K562 (cell line): Measurements from ENCODE around the gene SBF1. TPM values are rescaled to one million over a fixed set of nuclear protein-coding genes. Genes with fewer than 3 reads are reported as not detected.
A peak's percentile ranks its signal among the peaks of the same experiment; 100 is the strongest.
"Not testable (repeated sequence)": the region's sequence is repeated elsewhere in the genome, so short reads cannot be mapped to it uniquely, and the experiment has no call there.

Experiments
- ATAC-seq: fragments of 200-7000 bp; cut with Tn5 transposase; 3 replicates; pipeline ENCODE4 v1.9.1; 2020; ENCODE audit warnings: moderate library complexity
- BruUV-seq: library from RNA; stranded (reverse); fragments of 400-500 nt; replicated peaks from 2 replicates; lab custom pipeline; 2021; lab: Mats Ljungman, UMichigan
- CTCF ChIA-PET: fragments of 300-600 bp; formaldehyde crosslinking; extraction: SDS; loops from one replicate; lab custom pipeline; 2021; ENCODE audit warnings: low intra/inter-chr PET ratio; lab: Yijun Ruan, JAX
- POLR2A ChIA-PET: fragments of 300-600, 350-650 bp; sonication (Branson Sonifier 250); formaldehyde crosslinking; extraction: SDS; loops from one replicate; lab custom pipeline; 2021; ENCODE audit warnings: antibody characterized with exemption, inconsistent platforms; lab: Yijun Ruan, JAX
- DNase-seq, 4 experiments: peaks; one replicate each; pipeline versions ENCODE4 v3.0.0 to v3.0.0-alpha.2; 2011 to 2018; ENCODE audit warnings: low spot score in 3 of 4, mixed read lengths in 3 of 4; ENCODE audit errors: extremely low read depth in 1 of 4
- FAIRE-seq: peaks from 2 replicates; lab custom pipeline; 2011; peaks lifted over from hg19 to GRCh38; lab: Jason Lieb, UNC
- H2AFZ ChIP-seq: 2 replicates; pipeline ENCODE4 v1.6.0; 2011; ENCODE audit warnings: low read depth, low read length, control low read depth, inconsistent platforms
- H3K27ac ChIP-seq: fragments of 200-600 bp; 3 replicates; pipeline ENCODE4 v1.8.0; 2011; ENCODE audit warnings: low read depth, mild to moderate bottlenecking, control low read depth, inconsistent platforms, low read length, moderate library complexity, mixed read lengths; ENCODE audit errors: extremely low read depth
- H3K27me3 ChIP-seq, 2 experiments: fragments of 300-600 bp in 1 of 2; 2 replicates in 1 of 2; 3 replicates in 1 of 2; pipeline versions ENCODE4 v1.6.0 to v1.8.0; 2011; ENCODE audit warnings: inconsistent platforms in 2 of 2, low read length in 2 of 2, mild to moderate bottlenecking in 1 of 2, mixed read lengths in 1 of 2, moderate library complexity in 1 of 2; ENCODE audit not compliant: control insufficient read depth in 2 of 2, insufficient read depth in 2 of 2
- H3K36me3 ChIP-seq: fragments of 300-600 bp; 3 replicates; pipeline ENCODE4 v1.8.0; 2011; ENCODE audit warnings: mild to moderate bottlenecking, low read length, inconsistent platforms; ENCODE audit not compliant: control insufficient read depth, insufficient read depth
- H3K4me1 ChIP-seq, 2 experiments: fragments of 200-600 bp in 1 of 2; replicated peaks in 1 of 2; 2 replicates in 1 of 2; 3 replicates in 1 of 2; pipeline versions ENCODE4 v1.5.1 to v1.8.0; 2011; ENCODE audit warnings: inconsistent platforms in 2 of 2, low read length in 2 of 2, mild to moderate bottlenecking in 1 of 2, mixed read lengths in 1 of 2, moderate library complexity in 1 of 2; ENCODE audit not compliant: control insufficient read depth in 2 of 2, insufficient read depth in 2 of 2
- H3K4me2 ChIP-seq: 2 replicates; pipeline ENCODE4 v1.6.1; 2011; ENCODE audit warnings: low read length, control low read depth, inconsistent platforms, mixed read lengths; ENCODE audit not compliant: insufficient read depth
- H3K4me3 ChIP-seq: fragments of 200-600 bp; sonication (generic), shearing (Covaris generic); 2 replicates; pipeline ENCODE4 v1.5.1; 2016; ENCODE audit warnings: control low read depth, inconsistent platforms
- H3K79me2 ChIP-seq: fragments of 200-600 bp; 3 replicates; pipeline ENCODE4 v1.8.0; 2011; ENCODE audit warnings: low read length, inconsistent platforms; ENCODE audit not compliant: control insufficient read depth, insufficient read depth
- H3K9ac ChIP-seq, 2 experiments: 2 replicates each; pipeline versions ENCODE4 v1.6.0 to v1.6.1; 2011; ENCODE audit warnings: low read depth in 2 of 2, low read length in 2 of 2, control low read depth in 1 of 2, inconsistent platforms in 1 of 2, mild to moderate bottlenecking in 1 of 2, mixed read lengths in 1 of 2; ENCODE audit not compliant: insufficient read depth in 1 of 2
- H3K9me1 ChIP-seq: one replicate; pipeline ENCODE4 v1.6.0; 2011; ENCODE audit warnings: inconsistent platforms, mild to moderate bottlenecking, low read length, moderate library complexity; ENCODE audit not compliant: control insufficient read depth, insufficient read depth
- H3K9me3 ChIP-seq: replicated peaks from 2 replicates; pipeline ENCODE4 v1.5.1; 2011; ENCODE audit warnings: low read depth, low read length, inconsistent platforms; ENCODE audit not compliant: control insufficient read depth, insufficient read depth
- H4K20me1 ChIP-seq: replicated peaks from 2 replicates; pipeline ENCODE4 v1.6.1; 2011; ENCODE audit warnings: low read length, inconsistent platforms, mixed read lengths; ENCODE audit not compliant: control insufficient read depth, insufficient read depth
- CAMTA2 ChIP-seq: fragments of 250-450 bp; sonication (Bioruptor Pico); conservative IDR thresholded peaks from 2 replicates; pipeline ENCODE4 v1.5.1; 2022
- CREB5 ChIP-seq: fragments of 250-450 bp; sonication (Bioruptor Pico); IDR thresholded peaks from 2 replicates; pipeline ENCODE4 v1.5.0; 2020; ENCODE audit warnings: mild to moderate bottlenecking
- KLF6 ChIP-seq: fragments of 250-450 bp; sonication (Bioruptor Pico); IDR thresholded peaks from 2 replicates; pipeline ENCODE4 v1.4.0; 2020; ENCODE audit warnings: mild to moderate bottlenecking, moderate library complexity, borderline replicate concordance
- POLR2G ChIP-seq: fragments of 200-400 bp; formaldehyde crosslinking; IDR thresholded peaks from 2 replicates; pipeline ENCODE4 v1.6.1; 2017; ENCODE audit warnings: low read depth, mild to moderate bottlenecking, antibody characterized with exemption, low read length, moderate library complexity
- SPI1 ChIP-seq: IDR thresholded peaks from 2 replicates; pipeline ENCODE4 v1.6.1; 2011; ENCODE audit warnings: low read depth, low read length, control low read depth, borderline replicate concordance
- STAT5A ChIP-seq: IDR thresholded peaks from 2 replicates; pipeline ENCODE4 v1.6.1; 2012; ENCODE audit warnings: low read length, inconsistent platforms, borderline replicate concordance
- ZNF121 ChIP-seq: sonication (generic); formaldehyde crosslinking; conservative IDR thresholded peaks from 2 replicates; pipeline ENCODE4 v1.8.0; 2022; ENCODE audit warnings: missing genetic modification reagents
- WGBS: fragments of 100-300 bp; shearing (Covaris generic); methylation state at CpG from one replicate; pipeline ENCODE4 v1.1.6; 2016; ENCODE audit warnings: low coverage, mixed read lengths; ENCODE audit not compliant: insufficient coverage; ENCODE audit errors: missing lambda C conversion rate; 5-methylcytosine and 5-hydroxymethylcytosine counted together
- in situ Hi-C: fragments of 300-500 bp; cut with MboI; formaldehyde crosslinking; loops from 4 replicates; pipeline ENCODE4 v1.15.0; 2018; ENCODE audit warnings: inconsistent platforms, mixed read lengths
- intact Hi-C: fragments of 100-400 bp; cut with micrococcal nuclease; formaldehyde crosslinking; loops from 2 replicates; pipeline ENCODE4 v1.14.2; 2022
- polyA plus RNA-seq, 8 experiments: library from polyadenylated mRNA; depleted of rRNA in 4 of 8; stranded (reverse) in 5 of 8; unstranded in 3 of 8; fragments of >200 nt; fragmentation: Nextera tagmentation in 2 of 8; fragmentation: Illumina TruSeq in 1 of 8; extraction: Ambion mirVana in 2 of 8; extraction: Trizol in 1 of 8; gene quantifications; 2 replicates each; pipeline versions ENCODE4 v1.2.1 to v1.2.3, GENCODE V29; 2011 to 2014; ENCODE audit warnings: inconsistent platforms in 1 of 8, missing spikeins in 1 of 8
- total RNA-seq, 7 experiments: library from RNA; depleted of rRNA in 6 of 7; stranded (reverse); fragments of >200 nt in 6 of 7; fragmentation: Illumina TruSeq in 2 of 7; extraction: Trizol in 2 of 7; gene quantifications; 2 replicates each; pipeline versions ENCODE4 v1.2.1 to v1.2.3, GENCODE V29; 2011 to 2021; ENCODE audit warnings: low replicate concordance in 1 of 7
- TF ChIP-seq, protein P1 (sequence below): fragments of 450-650 bp; IDR thresholded peaks from 2 replicates; pipeline ENCODE4 v1.6.1; 2014; ENCODE audit warnings: low read depth, mild to moderate bottlenecking, moderate library complexity, borderline replicate concordance
- TF ChIP-seq, protein P2 (sequence below): sonication (generic); formaldehyde crosslinking; IDR thresholded peaks from 2 replicates; pipeline ENCODE4 v1.8.0; 2022; ENCODE audit warnings: missing genetic modification reagents, mild to moderate bottlenecking, borderline replicate concordance
- TF ChIP-seq, protein P3 (sequence below): sonication (generic); formaldehyde crosslinking; IDR thresholded peaks from 2 replicates; pipeline ENCODE4 v1.8.1; 2023; ENCODE audit warnings: mild to moderate bottlenecking, missing genetic modification reagents, moderate library complexity

SBF1 gene
- total and polyA plus RNA-seq, 9 of the 15 experiments (the other 6 are each of a cell fraction or from before 2014, with no cell fraction given): 0.44 to 50.4 (median 11.4) TPM

- intact Hi-C loops, H3K4me2 ChIP-seq, H3K9ac ChIP-seq, DNase-seq, BruUV-seq, H3K9me1 ChIP-seq, POLR2A ChIA-PET, H3K9me3 ChIP-seq, H3K27me3 ChIP-seq: not testable (repeated sequence)
- peaks cover 12% of the 10 kb centered on the region; the same call in 1 of the 2 replicates for H4K20me1 ChIP-seq
- in situ Hi-C loops: loop anchor here (5.0 kb wide), 1 partner anchor 47 kb away; no protein-coding TSS in a partner anchor
- peak; percentile 77 for TF ChIP-seq ZNF121 (CRISPR knock-in tag)
- TF ChIP-seq, all 486 proteins: peak for 1; not testable (repeated sequence) for 485
- H3K79me2 ChIP-seq: peaks cover 26% of the 10 kb centered on the region
- FAIRE-seq, CTCF ChIA-PET, H3K27ac ChIP-seq, H2AFZ ChIP-seq, H3K4me3 ChIP-seq, ATAC-seq: not testable (repeated sequence)
- H3K36me3 ChIP-seq: peaks cover 80% of the 10 kb centered on the region; the same call in 1 of the 3 replicates
- WGBS: 97% methylated on average over 6 of the region's 8 CpGs
- H3K4me1 ChIP-seq: peaks cover 0 to 25% of the 10 kb centered on the region in 2 experiments; a peak in 3 of 5 replicates
Measured at GRCh38 chr22:50520184-50520583, 45.3 kb upstream of the SBF1 start.

DNA sequence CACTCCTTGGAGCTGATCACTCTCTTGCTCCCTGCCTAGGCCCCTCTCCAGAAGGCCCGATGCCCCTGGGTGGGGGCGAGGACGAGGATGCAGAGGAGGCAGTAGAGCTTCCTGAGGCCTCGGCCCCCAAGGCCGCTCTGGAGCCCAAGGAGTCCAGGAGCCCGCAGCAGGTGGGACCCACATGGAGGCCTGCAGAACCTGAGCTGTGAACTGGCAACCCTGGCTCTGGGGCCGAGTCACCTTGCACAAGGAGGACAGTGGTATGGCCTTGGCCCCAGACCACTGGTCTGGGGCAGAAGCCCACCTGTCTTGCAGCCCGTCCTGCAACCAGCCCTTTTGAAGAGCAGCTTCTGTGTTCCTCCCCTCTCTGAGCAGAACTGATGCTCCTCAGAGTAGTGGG lies 44.3 kb upstream of the SBF1 start:
- Histone ChIP-seq H4K20me1 (0 out of 2 replicates have a peak, but pooled peaks cover 4% of the 10 kb centered on the region), H3K9ac (no peak overlapping the region), H3K79me2 (peaks cover 25% of the 10 kb centered on the region), H3K27me3 (no peaks in the 10 kb centered on the region), H3K4me1 (peaks cover 0 to 16% of the 10 kb centered on the region in 2 experiments; a peak in 3 of 5 replicates), H3K9me3 (no peaks in the 10 kb centered on the region), H3K4me2 (no peak overlapping the region), H3K4me3 (no peak overlapping the region), H2AFZ (no peak overlapping the region), H3K9me1 (no peaks in the 10 kb centered on the region), H3K36me3 (peaks cover 79% of the 10 kb centered on the region; the same call in 1 of the 3 replicates), H3K27ac (no peak overlapping the region)
- no peak for DNase-seq
- no peak for ATAC-seq
- POLR2A ChIA-PET: interaction anchor here (1.8 to 2.7 kb wide), 2 partner anchors 9 to 11 kb away, joined by 6 to 11 read pairs; partner anchors contain the start of genes LMF2 and NCAPH2
- WGBS: 92% methylated on average over 5 of the region's 8 CpGs
- no TSS peak for BruUV-seq
- FAIRE-seq: no peak
- CTCF ChIA-PET: no interaction called here
- intact Hi-C loops: no loop called here
- in situ Hi-C loops: no loop called here
- TF ChIP-seq, protein P1, sequence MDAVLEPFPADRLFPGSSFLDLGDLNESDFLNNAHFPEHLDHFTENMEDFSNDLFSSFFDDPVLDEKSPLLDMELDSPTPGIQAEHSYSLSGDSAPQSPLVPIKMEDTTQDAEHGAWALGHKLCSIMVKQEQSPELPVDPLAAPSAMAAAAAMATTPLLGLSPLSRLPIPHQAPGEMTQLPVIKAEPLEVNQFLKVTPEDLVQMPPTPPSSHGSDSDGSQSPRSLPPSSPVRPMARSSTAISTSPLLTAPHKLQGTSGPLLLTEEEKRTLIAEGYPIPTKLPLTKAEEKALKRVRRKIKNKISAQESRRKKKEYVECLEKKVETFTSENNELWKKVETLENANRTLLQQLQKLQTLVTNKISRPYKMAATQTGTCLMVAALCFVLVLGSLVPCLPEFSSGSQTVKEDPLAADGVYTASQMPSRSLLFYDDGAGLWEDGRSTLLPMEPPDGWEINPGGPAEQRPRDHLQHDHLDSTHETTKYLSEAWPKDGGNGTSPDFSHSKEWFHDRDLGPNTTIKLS: no peak
- TF ChIP-seq CAMTA2 (no peak), SPI1 (no peak), KLF6 (CRISPR knock-in tag) (no peak), STAT5A (no peak), POLR2G (peak; percentile 41), CREB5 (CRISPR knock-in tag) (no peak)
- TF ChIP-seq, protein P2, sequence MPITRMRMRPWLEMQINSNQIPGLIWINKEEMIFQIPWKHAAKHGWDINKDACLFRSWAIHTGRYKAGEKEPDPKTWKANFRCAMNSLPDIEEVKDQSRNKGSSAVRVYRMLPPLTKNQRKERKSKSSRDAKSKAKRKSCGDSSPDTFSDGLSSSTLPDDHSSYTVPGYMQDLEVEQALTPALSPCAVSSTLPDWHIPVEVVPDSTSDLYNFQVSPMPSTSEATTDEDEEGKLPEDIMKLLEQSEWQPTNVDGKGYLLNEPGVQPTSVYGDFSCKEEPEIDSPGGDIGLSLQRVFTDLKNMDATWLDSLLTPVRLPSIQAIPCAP (CRISPR knock-in tag): no peak
- TF ChIP-seq, protein P3, sequence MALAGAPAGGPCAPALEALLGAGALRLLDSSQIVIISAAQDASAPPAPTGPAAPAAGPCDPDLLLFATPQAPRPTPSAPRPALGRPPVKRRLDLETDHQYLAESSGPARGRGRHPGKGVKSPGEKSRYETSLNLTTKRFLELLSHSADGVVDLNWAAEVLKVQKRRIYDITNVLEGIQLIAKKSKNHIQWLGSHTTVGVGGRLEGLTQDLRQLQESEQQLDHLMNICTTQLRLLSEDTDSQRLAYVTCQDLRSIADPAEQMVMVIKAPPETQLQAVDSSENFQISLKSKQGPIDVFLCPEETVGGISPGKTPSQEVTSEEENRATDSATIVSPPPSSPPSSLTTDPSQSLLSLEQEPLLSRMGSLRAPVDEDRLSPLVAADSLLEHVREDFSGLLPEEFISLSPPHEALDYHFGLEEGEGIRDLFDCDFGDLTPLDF (CRISPR knock-in tag): no peak
